Vagina (tissue), 2 donors: Measurements from ENCODE around the gene TLCD3B.

Source experiments
- CTCF ChIP-seq, 3 experiments: fragments of 450-650 bp in 2 of 3; fragments of 200-600 bp in 1 of 3; sonication (generic) in 1 of 3; IDR thresholded peaks; one replicate each; pipeline ENCODE4 v1.5.1; 2017 to 2019; ENCODE audit warnings: antibody characterized with exemption in 3 of 3, mild to moderate bottlenecking in 2 of 3, moderate library complexity in 2 of 3
- POLR2A ChIP-seq, 2 donors: fragments of 450-650 bp; IDR thresholded peaks; one replicate each; pipeline ENCODE4 v1.6.1; 2017; ENCODE audit warnings: antibody characterized with exemption in 2 of 2, mild to moderate bottlenecking in 2 of 2, moderate library complexity in 2 of 2
- POLR2AphosphoS5 ChIP-seq, 2 donors: sonication (generic); formaldehyde crosslinking; IDR thresholded peaks; one replicate each; pipeline ENCODE4 v1.9.0; 2017; ENCODE audit warnings: antibody characterized with exemption in 2 of 2, mild to moderate bottlenecking in 2 of 2, low read depth in 1 of 2; ENCODE audit not compliant: insufficient read depth in 1 of 2

- no peak for TF ChIP-seq CTCF (IDR thresholded peaks at IDR 0.05)
- no peak for TF ChIP-seq POLR2A (IDR thresholded peaks at IDR 0.05)
- TF ChIP-seq POLR2AphosphoS5 (IDR thresholded peaks at IDR 0.05; ENCODE audit: insufficient read depth in 1 of 2, low read depth in 1 of 2), result no peak
Measured at GRCh38 chr16:30060836-30061554, 29.9 kb upstream of the TLCD3B start.
